IMR-90 (cell line): ENCODE results near the gene CYTH2. TPM values are rescaled to one million over a fixed set of nuclear protein-coding genes. Genes with fewer than 3 reads are reported as not detected.

ENCODE experiments used
- ATAC-seq: fragments of 200-7000 bp; cut with Tn5 transposase; 2 replicates; pipeline ENCODE4 v1.9.1; 2020; ENCODE audit warnings: low read depth, mild to moderate bottlenecking, moderate library complexity
- BruUV-seq: library from RNA; stranded (reverse); fragments of 400-500 nt; replicated peaks from 2 replicates; lab custom pipeline; 2021; lab: Mats Ljungman, UMichigan
- CTCF ChIA-PET: fragments of 300-600 bp; formaldehyde crosslinking; extraction: SDS; loops from one replicate; lab custom pipeline; 2021; ENCODE audit warnings: antibody characterized with exemption; lab: Yijun Ruan, JAX
- POLR2A ChIA-PET: fragments of 300-600 bp; sonication (Branson Sonifier 250); formaldehyde crosslinking; loops from one replicate; lab custom pipeline; 2022; ENCODE audit warnings: antibody characterized with exemption; ENCODE audit not compliant: unreplicated experiment; lab: Charles Lee
- DNase-seq: peaks from one replicate; pipeline ENCODE4 v3.0.0; 2013
- H2AFZ ChIP-seq: replicated peaks from 2 replicates; pipeline ENCODE3; 2013; ENCODE audit warnings: low read length, mild to moderate bottlenecking; ENCODE audit not compliant: poor library complexity
- H2AK5ac ChIP-seq: 2 replicates; pipeline ENCODE4 v1.6.1; 2013; ENCODE audit warnings: low read depth, low read length, inconsistent platforms
- H2AK9ac ChIP-seq: replicated peaks from 2 replicates; pipeline ENCODE3; 2013; ENCODE audit warnings: mild to moderate bottlenecking, low read depth, low read length, moderate library complexity; ENCODE audit not compliant: poor library complexity
- H2BK120ac ChIP-seq: 2 replicates; pipeline ENCODE4 v1.6.1; 2013; ENCODE audit warnings: low read depth, low read length, inconsistent platforms
- H2BK15ac ChIP-seq: 3 replicates; pipeline ENCODE4 v1.6.1; 2013; ENCODE audit warnings: low read depth, low read length, inconsistent platforms
- H2BK20ac ChIP-seq: 2 replicates; pipeline ENCODE4 v1.6.1; 2013; ENCODE audit warnings: low read depth, mild to moderate bottlenecking, inconsistent platforms, low read length, moderate library complexity
- H2BK5ac ChIP-seq: 2 replicates; pipeline ENCODE4 v1.6.1; 2013; ENCODE audit warnings: mild to moderate bottlenecking, low read depth, low read length, inconsistent platforms; ENCODE audit not compliant: poor library complexity, severe bottlenecking
- H3K14ac ChIP-seq: replicated peaks from 2 replicates; pipeline ENCODE4 v1.6.1; 2013; ENCODE audit warnings: low read depth, low read length, inconsistent platforms
- H3K18ac ChIP-seq: 2 replicates; pipeline ENCODE4 v1.6.1; 2013; ENCODE audit warnings: low read depth, low read length, control low read depth
- H3K23ac ChIP-seq: 2 replicates; pipeline ENCODE4 v1.6.1; 2013; ENCODE audit warnings: low read depth, low read length, inconsistent platforms
- H3K27ac ChIP-seq: 2 replicates; pipeline ENCODE4 v1.5.1; 2013; ENCODE audit warnings: mild to moderate bottlenecking, control low read depth, low read length; ENCODE audit not compliant: insufficient read depth
- H3K27me3 ChIP-seq: 2 replicates; pipeline ENCODE4 v1.6.1; 2013; ENCODE audit warnings: low read length; ENCODE audit not compliant: control insufficient read depth, insufficient read depth
- H3K36me3 ChIP-seq: 2 replicates; pipeline ENCODE4 v1.6.1; 2013; ENCODE audit warnings: low read length, mixed read lengths; ENCODE audit not compliant: control insufficient read depth, insufficient read depth
- H3K4ac ChIP-seq: 2 replicates; pipeline ENCODE4 v1.6.1; 2013; ENCODE audit warnings: low read depth, low read length, inconsistent platforms
- H3K4me1 ChIP-seq: 2 replicates; pipeline ENCODE4 v1.6.1; 2013; ENCODE audit warnings: low read length, mixed read lengths; ENCODE audit not compliant: control insufficient read depth, insufficient read depth
- H3K4me2 ChIP-seq: 2 replicates; pipeline ENCODE4 v1.6.1; 2013; ENCODE audit warnings: low read depth, mild to moderate bottlenecking, control low read depth, low read length, moderate library complexity
- H3K4me3 ChIP-seq: 2 replicates; pipeline ENCODE4 v1.5.1; 2013; ENCODE audit warnings: low read depth, mild to moderate bottlenecking, control low read depth, low read length, moderate library complexity; ENCODE audit not compliant: insufficient read depth
- H3K56ac ChIP-seq: 2 replicates; pipeline ENCODE4 v1.6.1; 2013; ENCODE audit warnings: low read length, inconsistent platforms; ENCODE audit not compliant: insufficient read depth; ENCODE audit errors: extremely low read depth
- H3K79me1 ChIP-seq, 2 experiments: 2 replicates each; pipeline ENCODE4 v1.6.1; 2013; ENCODE audit warnings: low read length in 2 of 2, inconsistent platforms in 1 of 2, low read depth in 1 of 2
- H3K9ac ChIP-seq: 2 replicates; pipeline ENCODE4 v1.6.1; 2013; ENCODE audit warnings: low read depth, low read length, control low read depth
- H3K9me1 ChIP-seq: 2 replicates; pipeline ENCODE4 v1.6.1; 2013; ENCODE audit warnings: low read length, inconsistent platforms; ENCODE audit not compliant: insufficient read depth
- H3K9me3 ChIP-seq: 2 replicates; pipeline ENCODE4 v1.6.1; 2013; ENCODE audit warnings: low read length; ENCODE audit not compliant: control insufficient read depth, insufficient read depth
- H4K20me1 ChIP-seq: 2 replicates; pipeline ENCODE4 v1.6.1; 2013; ENCODE audit warnings: low read length, inconsistent platforms; ENCODE audit not compliant: insufficient read depth
- H4K5ac ChIP-seq: 2 replicates; pipeline ENCODE4 v1.6.1; 2013; ENCODE audit warnings: mild to moderate bottlenecking, low read depth, low read length, control low read depth
- H4K8ac ChIP-seq, 2 experiments: 2 replicates each; pipeline ENCODE4 v1.6.1; 2013; ENCODE audit warnings: low read depth in 2 of 2, low read length in 2 of 2, control low read depth in 1 of 2, inconsistent platforms in 1 of 2
- H4K91ac ChIP-seq: 2 replicates; pipeline ENCODE4 v1.6.1; 2013; ENCODE audit warnings: low read depth, low read length, inconsistent platforms; ENCODE audit not compliant: insufficient read depth
- BHLHE40 ChIP-seq: fragments of 150-350 bp; IDR thresholded peaks from 2 replicates; pipeline ENCODE4 v1.6.1; 2016; ENCODE audit warnings: mild to moderate bottlenecking, low read depth, low read length
- CEBPB ChIP-seq: IDR thresholded peaks from 2 replicates; pipeline ENCODE4 v1.6.1; 2012; ENCODE audit warnings: low read depth, low read length, improper control_type of control experiment
- CHD1 ChIP-seq: IDR thresholded peaks from 2 replicates; pipeline ENCODE4 v1.6.1; 2012; ENCODE audit warnings: low read depth, low read length, improper control_type of control experiment
- FOS ChIP-seq: fragments of 150-350 bp; IDR thresholded peaks from 2 replicates; pipeline ENCODE4 v1.6.1; 2016; ENCODE audit warnings: low read depth, low read length
- MAZ ChIP-seq: IDR thresholded peaks from 2 replicates; pipeline ENCODE4 v1.6.1; 2012; ENCODE audit warnings: low read depth, mild to moderate bottlenecking, low read length, improper control_type of control experiment, moderate library complexity, borderline replicate concordance
- MXI1 ChIP-seq: IDR thresholded peaks from 2 replicates; pipeline ENCODE4 v1.6.1; 2012; ENCODE audit warnings: low read depth, mild to moderate bottlenecking, low read length, moderate library complexity, borderline replicate concordance
- NFE2L2 ChIP-seq: fragments of 150-350 bp; IDR thresholded peaks from 2 replicates; pipeline ENCODE4 v1.6.1; 2016; ENCODE audit warnings: low read depth, mild to moderate bottlenecking, low read length
- POLR2A ChIP-seq: IDR thresholded peaks from 2 replicates; pipeline ENCODE4 v1.6.1; 2012; ENCODE audit warnings: mild to moderate bottlenecking, low read depth, low read length
- RAD21 ChIP-seq: IDR thresholded peaks from 2 replicates; pipeline ENCODE4 v1.6.1; 2012; ENCODE audit warnings: low read length, improper control_type of control experiment
- RCOR1 ChIP-seq: IDR thresholded peaks from 2 replicates; pipeline ENCODE4 v1.6.1; 2012; ENCODE audit warnings: mild to moderate bottlenecking, low read length, improper control_type of control experiment; ENCODE audit not compliant: insufficient replicate concordance
- RFX5 ChIP-seq: IDR thresholded peaks from 2 replicates; pipeline ENCODE4 v1.8.0; 2012; ENCODE audit warnings: low read depth, mild to moderate bottlenecking, low read length, moderate library complexity
- SMC3 ChIP-seq: fragments of 150-350 bp; IDR thresholded peaks from 2 replicates; pipeline ENCODE4 v1.6.1; 2016; ENCODE audit warnings: low read depth, mild to moderate bottlenecking, antibody characterized with exemption, low read length, moderate library complexity
- WGBS, 2 experiments: methylation state at CpG; one replicate each; pipeline versions ENCODE4 v1.1.5 to v1.1.7; 2013; ENCODE audit warnings: missing lambda C conversion rate in 2 of 2; ENCODE audit not compliant: insufficient read length in 1 of 2; ENCODE audit errors: extremely low coverage in 2 of 2; 5-methylcytosine and 5-hydroxymethylcytosine counted together
- dilution Hi-C: fragments of 300-500 bp; cut with HindIII; formaldehyde crosslinking; loops from one replicate; pipeline ENCODE4 v1.14.3; 2018; ENCODE audit warnings: low sequenced_read_pairs; ENCODE audit not compliant: unreplicated experiment
- in situ Hi-C: fragments of 300-500 bp; cut with MboI; formaldehyde crosslinking; loops from 3 replicates; pipeline ENCODE4 v1.14.3; 2019; ENCODE audit warnings: low sequenced_read_pairs, inconsistent platforms, mixed read lengths
- intact Hi-C: fragments of 100-400 bp; cut with micrococcal nuclease; formaldehyde crosslinking; loops from 2 replicates; pipeline ENCODE4 v1.10.0; 2022
- polyA plus RNA-seq, 3 experiments: library from polyadenylated mRNA; depleted of rRNA; stranded (reverse); fragments of >200 nt; gene quantifications; 2 replicates each; pipeline ENCODE4 v1.2.3, GENCODE V29; 2012; ENCODE audit warnings: low replicate concordance in 1 of 3
- total RNA-seq: library from RNA; depleted of rRNA; stranded (reverse); fragments of >200 nt; gene quantifications from 2 replicates; pipeline ENCODE4 v1.2.3, GENCODE V29; 2012
- TF ChIP-seq, protein P1 (sequence below): fragments of 150-350 bp; IDR thresholded peaks from 2 replicates; pipeline ENCODE4 v1.6.1; 2016; ENCODE audit warnings: low read depth, mild to moderate bottlenecking, low read length, moderate library complexity, borderline replicate concordance
- TF ChIP-seq, protein P2 (sequence below): conservative IDR thresholded peaks from 2 replicates; pipeline ENCODE4 v1.5.1; 2012; ENCODE audit warnings: mild to moderate bottlenecking, low read depth, low read length, improper control_type of control experiment
- TF ChIP-seq, protein P3 (sequence below): fragments of 150-350 bp; IDR thresholded peaks from 2 replicates; pipeline ENCODE4 v1.6.1; 2017; ENCODE audit warnings: mild to moderate bottlenecking, antibody characterized with exemption, low read length, low read depth

Gene CYTH2
- total and polyA plus RNA-seq, 2 of the 4 experiments (the other 2 are of a cell fraction), result 35.8 to 62.0 TPM

DNA sequence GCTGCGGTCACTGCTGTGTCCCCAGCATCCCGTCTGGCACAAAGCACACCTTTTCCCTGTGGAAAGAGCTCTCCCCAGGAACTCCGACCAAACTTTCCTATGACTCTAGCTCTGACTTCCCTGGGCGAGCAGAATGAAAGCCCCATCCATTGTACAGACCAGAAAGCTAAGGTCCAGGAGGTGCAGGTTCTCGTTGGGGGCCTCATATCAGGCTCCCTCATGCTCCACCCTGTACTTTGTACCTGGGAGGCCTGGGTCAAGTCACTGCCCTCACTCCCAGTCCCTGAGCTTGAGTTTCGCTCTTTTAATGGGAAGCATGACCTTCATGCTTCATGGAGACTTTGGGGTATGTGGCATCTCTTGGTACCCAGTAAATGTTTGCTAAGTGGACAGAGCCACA, 18.4 kb downstream of the CYTH2 start:
- Histone ChIP-seq H3K36me3 (no peaks in the 10 kb centered on the region), H2AFZ (peak overlapping the region; percentile 79), H2AK5ac (peak overlapping the region; percentile 37), H3K9ac (no peak overlapping the region), H3K79me1 (peaks cover 0 to 3% of the 10 kb centered on the region in 2 experiments; a peak in 1 of 4 replicates), H3K14ac (peak overlapping the region; percentile 76), H3K9me1 (peaks cover 14% of the 10 kb centered on the region), H3K4ac (peak overlapping the region; percentile 66), H3K23ac (peak overlapping the region; percentile 31), H3K4me2 (peak overlapping the region; percentile 0; the same call in 1 of the 2 replicates), H3K27me3 (no peaks in the 10 kb centered on the region; the same call in 1 of the 2 replicates), H2BK20ac (peak overlapping the region; percentile 62), H2BK5ac (peak overlapping the region; percentile 37), H4K91ac (peak overlapping the region; percentile 11; the same call in 1 of the 2 replicates), H4K5ac (no peak overlapping the region), H2BK15ac (no peak overlapping the region), H3K4me1 (peaks cover 13% of the 10 kb centered on the region), H3K9me3 (no peaks in the 10 kb centered on the region), H3K18ac (no peak overlapping the region), H2AK9ac (peak overlapping the region; percentile 89), H4K8ac (0 out of 4 replicates have a peak overlapping the region, but pooled peaks of 1 of the 2 experiments have one; percentile 2), H3K27ac (no peak overlapping the region), H2BK120ac (peak overlapping the region; percentile 72), H3K56ac (no peak overlapping the region), H4K20me1 (no peaks in the 10 kb centered on the region), H3K4me3 (no peak overlapping the region)
- no peak for DNase-seq
- ChIA-PET CTCF (interaction anchor here (0.6 to 4.4 kb wide), 5 partner anchors 54 to 130 kb away, joined by 3 to 35 read pairs (median 4); partner anchors contain the start of gene KDELR1), POLR2A (no interaction called here)
- TF ChIP-seq, protein P1, sequence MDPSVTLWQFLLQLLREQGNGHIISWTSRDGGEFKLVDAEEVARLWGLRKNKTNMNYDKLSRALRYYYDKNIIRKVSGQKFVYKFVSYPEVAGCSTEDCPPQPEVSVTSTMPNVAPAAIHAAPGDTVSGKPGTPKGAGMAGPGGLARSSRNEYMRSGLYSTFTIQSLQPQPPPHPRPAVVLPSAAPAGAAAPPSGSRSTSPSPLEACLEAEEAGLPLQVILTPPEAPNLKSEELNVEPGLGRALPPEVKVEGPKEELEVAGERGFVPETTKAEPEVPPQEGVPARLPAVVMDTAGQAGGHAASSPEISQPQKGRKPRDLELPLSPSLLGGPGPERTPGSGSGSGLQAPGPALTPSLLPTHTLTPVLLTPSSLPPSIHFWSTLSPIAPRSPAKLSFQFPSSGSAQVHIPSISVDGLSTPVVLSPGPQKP, result no peak
- TF ChIP-seq RAD21 (no peak), RCOR1 (no peak), MAZ (no peak), BHLHE40 (no peak), CHD1 (no peak), NFE2L2 (no peak), CEBPB (no peak), FOS (no peak), MXI1 (no peak), SMC3 (no peak), POLR2A (no peak), RFX5 (no peak)
- TF ChIP-seq, protein P2, sequence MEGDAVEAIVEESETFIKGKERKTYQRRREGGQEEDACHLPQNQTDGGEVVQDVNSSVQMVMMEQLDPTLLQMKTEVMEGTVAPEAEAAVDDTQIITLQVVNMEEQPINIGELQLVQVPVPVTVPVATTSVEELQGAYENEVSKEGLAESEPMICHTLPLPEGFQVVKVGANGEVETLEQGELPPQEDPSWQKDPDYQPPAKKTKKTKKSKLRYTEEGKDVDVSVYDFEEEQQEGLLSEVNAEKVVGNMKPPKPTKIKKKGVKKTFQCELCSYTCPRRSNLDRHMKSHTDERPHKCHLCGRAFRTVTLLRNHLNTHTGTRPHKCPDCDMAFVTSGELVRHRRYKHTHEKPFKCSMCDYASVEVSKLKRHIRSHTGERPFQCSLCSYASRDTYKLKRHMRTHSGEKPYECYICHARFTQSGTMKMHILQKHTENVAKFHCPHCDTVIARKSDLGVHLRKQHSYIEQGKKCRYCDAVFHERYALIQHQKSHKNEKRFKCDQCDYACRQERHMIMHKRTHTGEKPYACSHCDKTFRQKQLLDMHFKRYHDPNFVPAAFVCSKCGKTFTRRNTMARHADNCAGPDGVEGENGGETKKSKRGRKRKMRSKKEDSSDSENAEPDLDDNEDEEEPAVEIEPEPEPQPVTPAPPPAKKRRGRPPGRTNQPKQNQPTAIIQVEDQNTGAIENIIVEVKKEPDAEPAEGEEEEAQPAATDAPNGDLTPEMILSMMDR, result no peak
- TF ChIP-seq, protein P3, sequence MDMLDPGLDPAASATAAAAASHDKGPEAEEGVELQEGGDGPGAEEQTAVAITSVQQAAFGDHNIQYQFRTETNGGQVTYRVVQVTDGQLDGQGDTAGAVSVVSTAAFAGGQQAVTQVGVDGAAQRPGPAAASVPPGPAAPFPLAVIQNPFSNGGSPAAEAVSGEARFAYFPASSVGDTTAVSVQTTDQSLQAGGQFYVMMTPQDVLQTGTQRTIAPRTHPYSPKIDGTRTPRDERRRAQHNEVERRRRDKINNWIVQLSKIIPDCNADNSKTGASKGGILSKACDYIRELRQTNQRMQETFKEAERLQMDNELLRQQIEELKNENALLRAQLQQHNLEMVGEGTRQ, result no peak
- in situ Hi-C loops, result no loop called here
- BruUV-seq, result no TSS peak
- no peak; the same call in 1 of the 2 replicates for ATAC-seq
- intact Hi-C loops, result no loop called here
- dilution Hi-C loops, result no loop called here
- WGBS, 2 experiments, result 100% methylated on average over 2 of the region's 6 CpGs; no CpG with 5 or more reads in 1 of the 2 experiments
